AG10803 (cell line): ENCODE results near the gene RAB23.

ENCODE experiments used
- DNase-seq: peaks from one replicate; pipeline ENCODE4 v3.0.0; 2010; ENCODE audit warnings: low read depth
- H3K4me3 ChIP-seq: 2 replicates; pipeline ENCODE4 v1.5.1; 2011; ENCODE audit warnings: mild to moderate bottlenecking, low read length, control low read depth
- CTCF ChIP-seq: conservative IDR thresholded peaks from 2 replicates; pipeline ENCODE4 v1.5.1; 2011; ENCODE audit warnings: mild to moderate bottlenecking, low read length, control low read depth, inconsistent platforms

The RAB23 gene

DNA sequence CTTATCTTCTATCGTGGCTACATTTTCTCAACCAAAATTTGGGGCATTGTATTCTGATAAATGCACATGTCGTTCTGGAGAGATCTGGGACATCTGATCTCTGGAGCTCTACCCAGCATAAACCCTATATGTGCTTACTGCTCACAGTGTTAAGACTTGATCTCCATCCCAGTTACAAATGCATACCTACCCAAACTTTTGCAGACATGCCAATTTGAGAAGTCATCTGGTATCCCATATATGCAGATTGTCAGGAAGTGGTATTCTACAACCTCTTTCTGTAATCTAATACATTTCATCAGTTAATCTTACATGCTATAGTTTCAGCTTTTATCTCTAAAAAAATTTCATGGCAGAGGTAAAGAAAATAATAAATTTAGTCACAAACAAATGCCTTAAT, 38.8 kb downstream of the RAB23 start:
- DNase-seq: no peak
- TF ChIP-seq CTCF: no peak
- H3K4me3 ChIP-seq: no peak overlapping the region

- peak; percentile 33 for DNase-seq
- no peak for TF ChIP-seq CTCF
- no peak overlapping the region for H3K4me3 ChIP-seq
Measured at GRCh38 chr6:57182017-57182432, 40.1 kb downstream of the RAB23 start.

DNA sequence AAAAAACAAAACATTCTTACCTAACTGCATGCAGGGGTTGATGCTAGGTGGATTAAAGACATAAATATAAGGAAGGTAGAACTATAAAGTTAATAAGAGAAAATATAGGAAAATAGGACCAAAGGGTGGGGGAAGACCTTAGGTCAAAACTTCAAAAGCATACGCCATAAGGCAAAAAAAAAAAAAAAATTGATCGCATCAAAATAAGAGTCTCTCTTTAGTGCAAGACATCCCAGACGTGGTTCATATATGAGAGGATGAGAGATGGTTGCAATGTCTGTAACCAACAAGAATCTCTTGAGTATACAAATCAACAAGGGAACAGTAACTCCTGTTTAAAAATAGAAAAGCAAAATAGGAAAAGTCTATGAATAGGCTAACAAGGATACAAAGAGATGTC, 41.5 kb downstream of the RAB23 start:
- no peak for TF ChIP-seq CTCF
- no peak for DNase-seq
- H3K4me3 ChIP-seq: no peak overlapping the region

DNA sequence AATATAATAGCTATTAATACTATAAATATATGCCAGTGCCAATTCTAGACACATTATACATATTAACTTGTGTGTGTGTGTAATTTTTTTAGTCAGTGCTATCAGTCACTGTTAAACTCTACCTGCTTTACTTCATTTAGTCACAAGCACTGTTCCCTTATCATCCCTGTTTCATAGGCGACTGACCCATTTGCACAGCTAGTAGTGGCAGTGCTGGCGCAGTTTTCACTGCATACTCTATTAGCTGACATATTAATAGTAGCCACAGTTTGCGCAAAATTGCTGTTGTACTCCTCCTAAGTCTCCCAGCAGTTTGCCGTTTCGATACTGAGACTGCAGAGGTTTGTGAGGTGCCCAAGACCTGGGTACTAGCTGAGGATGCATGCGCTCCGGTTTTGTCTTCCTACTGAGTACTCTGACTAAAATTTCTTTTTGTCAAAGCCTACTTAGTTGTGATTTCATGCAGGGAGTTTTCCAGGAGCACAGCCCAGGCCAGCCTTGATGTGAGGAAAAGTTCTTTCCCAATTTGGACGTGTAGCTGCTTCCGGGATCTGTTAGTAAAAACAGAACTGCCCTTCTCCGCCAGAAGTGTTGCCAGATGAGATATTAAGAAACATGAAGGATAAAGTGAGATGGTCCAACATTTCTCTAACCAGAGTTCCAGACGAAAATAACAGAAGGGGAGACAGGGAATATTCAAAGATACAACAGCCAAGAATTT, 44.4 kb downstream of the RAB23 start:
- DNase-seq: peak; percentile 69
- peak overlapping the region; percentile 42 for H3K4me3 ChIP-seq
- TF ChIP-seq CTCF: no peak

- DNase-seq: no peak
- no peak for TF ChIP-seq CTCF
- peak overlapping the region; percentile 92 for H3K4me3 ChIP-seq
Measured at GRCh38 chr6:57174511-57174907, 47.6 kb downstream of the RAB23 start.

DNA sequence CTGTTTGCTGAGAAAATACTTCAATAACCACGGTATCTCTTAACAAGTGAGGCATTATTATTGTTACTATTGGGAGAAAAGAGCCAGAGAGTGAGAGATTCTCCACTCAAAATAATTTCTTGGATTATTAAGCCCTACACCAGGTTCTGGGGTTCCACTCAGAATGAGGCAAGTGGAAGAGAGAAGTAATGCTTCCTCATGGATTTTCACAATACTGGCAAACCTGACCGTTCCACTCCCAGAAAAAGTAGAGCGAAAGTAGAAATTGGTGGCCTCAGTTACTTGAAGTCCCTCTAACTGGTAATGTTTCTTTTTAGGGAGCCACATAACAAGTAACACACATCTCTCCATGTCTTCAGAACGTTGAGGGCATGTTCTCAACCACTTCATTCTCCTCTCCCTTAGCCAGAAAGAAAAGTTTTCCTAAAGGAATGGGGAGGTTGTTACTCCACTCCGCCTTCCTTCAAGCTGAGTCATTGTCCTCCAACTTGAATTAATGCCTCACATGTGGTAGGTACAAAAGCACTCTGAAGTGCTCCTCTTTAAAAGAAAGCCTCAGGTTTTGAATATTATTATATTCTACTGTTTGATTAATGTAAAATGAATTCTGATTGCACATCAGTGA, 48.1 kb downstream of the RAB23 start:
- TF ChIP-seq CTCF: no peak
- H3K4me3 ChIP-seq: peak overlapping the region; percentile 92
- peak; percentile 85 for DNase-seq

- H3K4me3 ChIP-seq: peak overlapping the region; percentile 92
- DNase-seq: no peak
- no peak for TF ChIP-seq CTCF
Measured at GRCh38 chr6:57173056-57173885, 48.8 kb downstream of the RAB23 start.
